Measurements from ENCODE around the gene OTOP3.

OTOP3 gene

GRCh38 chr17:74941128-74941725, 5.5 kb downstream of the OTOP3 start:
- no peak for DNase-seq (ENCODE audit: low spot score)

- DNase-seq (ENCODE audit: low spot score), result no peak
These were observed 8.3 kb downstream of the OTOP3 start for GRCh38 chr17:74943808-74944522.

GRCh38 chr17:74945543-74945942, 9.8 kb downstream of the OTOP3 start:
- DNase-seq (ENCODE audit: low spot score), result no peak

GRCh38 chr17:74946641-74947040, 10.9 kb downstream of the OTOP3 start:
- no peak for DNase-seq (ENCODE audit: low spot score)

- DNase-seq (ENCODE audit: low spot score), result no peak
These were observed 11.5 kb downstream of the OTOP3 start for GRCh38 chr17:74947041-74947754.

- no peak for DNase-seq (ENCODE audit: low spot score)
These were observed 13.9 kb downstream of the OTOP3 start for GRCh38 chr17:74949455-74950115.

- no peak for DNase-seq (ENCODE audit: low spot score)
These were observed 14.5 kb downstream of the OTOP3 start for GRCh38 chr17:74950207-74950606.

GRCh38 chr17:74951065-74951464, 15.4 kb downstream of the OTOP3 start:
- no peak for DNase-seq (ENCODE audit: low spot score)

- DNase-seq (ENCODE audit: low spot score), result no peak
These were observed 16.2 kb downstream of the OTOP3 start for GRCh38 chr17:74951680-74952421.

- DNase-seq (ENCODE audit: low spot score), result no peak
These were observed 16.9 kb downstream of the OTOP3 start for GRCh38 chr17:74952431-74953133.

- no peak for DNase-seq (ENCODE audit: low spot score)
These were observed 17.5 kb downstream of the OTOP3 start for GRCh38 chr17:74953134-74953687.

GRCh38 chr17:74954115-74954514, 18.4 kb downstream of the OTOP3 start:
- DNase-seq (ENCODE audit: low spot score), result no peak

- DNase-seq (ENCODE audit: low spot score), result no peak
These were observed 19.1 kb downstream of the OTOP3 start for GRCh38 chr17:74954665-74955421.

GRCh38 chr17:74956093-74956492, 20.4 kb downstream of the OTOP3 start:
- DNase-seq (ENCODE audit: low spot score), result no peak

- DNase-seq (ENCODE audit: low spot score), result peak; percentile 80
These were observed 22.4 kb downstream of the OTOP3 start for GRCh38 chr17:74957935-74958740.

- peak; percentile 53 for DNase-seq (ENCODE audit: low spot score)
These were observed 24.3 kb downstream of the OTOP3 start for GRCh38 chr17:74959826-74960515.

GRCh38 chr17:74960570-74961342, 25.1 kb downstream of the OTOP3 start:
- DNase-seq (ENCODE audit: low spot score), result peak; percentile 43

Data from AG08395 (cell line).